Measurements from ENCODE around the gene CYFIP2.

The CYFIP2 gene

DNA sequence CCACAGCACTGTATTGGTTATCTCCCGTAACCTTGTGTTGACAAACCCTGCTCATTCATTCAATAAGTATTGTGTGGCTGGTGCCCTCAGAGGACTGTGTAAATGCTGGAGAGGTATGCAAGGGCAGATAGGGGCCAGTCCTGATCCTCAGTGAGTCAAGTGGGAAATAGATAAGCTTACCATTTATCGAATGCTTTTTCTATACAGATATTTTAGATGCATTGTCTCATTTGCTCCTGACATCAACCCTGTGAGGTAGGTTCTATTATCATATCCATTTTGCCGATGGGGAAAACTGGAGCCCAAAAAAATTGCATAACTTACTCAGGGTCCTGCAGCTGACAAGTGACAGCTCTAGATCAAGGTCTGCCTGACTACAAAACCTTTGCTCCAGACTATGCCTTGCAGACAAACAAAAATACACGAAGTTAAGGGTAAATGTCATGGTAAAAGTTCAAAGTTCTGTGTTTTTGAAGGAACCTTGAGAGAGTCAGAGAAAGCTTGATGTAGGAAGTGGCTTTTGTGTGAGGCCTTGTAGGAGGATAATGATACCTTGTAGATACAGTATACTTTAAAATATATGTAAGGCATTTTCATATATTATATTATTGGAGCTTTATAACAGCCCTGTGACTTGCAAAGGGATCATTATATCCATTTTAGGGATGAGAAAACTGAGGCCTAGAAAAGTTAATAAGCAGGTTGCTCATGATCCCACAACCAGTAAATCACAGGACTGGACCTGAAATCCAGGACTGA, 22.7 kb downstream of the CYFIP2 start:
- DNase-seq: no peak

DNA sequence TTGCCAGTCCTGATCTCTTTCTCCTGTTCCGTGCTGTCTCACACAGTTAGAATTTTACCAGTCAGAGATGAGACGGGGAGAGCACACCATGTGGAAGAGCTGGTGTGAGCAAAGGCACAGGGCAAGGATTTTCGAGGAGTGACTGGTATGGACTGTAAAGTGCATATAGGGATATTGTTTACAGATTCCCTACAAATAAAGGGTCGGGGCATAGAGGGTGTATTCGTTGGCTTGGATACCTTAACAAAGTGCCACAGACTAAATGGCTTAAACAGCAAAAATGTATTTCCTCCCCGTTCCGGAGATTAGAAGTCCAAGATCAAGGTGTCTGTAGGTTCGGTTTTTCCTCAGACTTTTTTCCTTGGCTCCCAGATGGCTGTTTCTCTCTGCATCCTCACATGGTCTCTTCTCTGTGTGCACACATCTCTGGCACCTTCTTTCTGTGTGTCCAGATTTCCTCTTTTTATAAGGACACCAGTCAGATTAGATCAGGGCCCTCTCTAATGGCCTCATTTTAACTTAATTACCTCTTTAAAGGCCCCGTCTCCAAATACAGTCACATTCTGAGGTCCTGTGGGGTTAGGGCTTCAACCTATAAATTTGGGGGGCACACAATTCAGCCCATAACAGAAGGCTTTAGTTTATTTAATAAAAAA, 23.4 kb downstream of the CYFIP2 start:
- DNase-seq: no peak

DNA sequence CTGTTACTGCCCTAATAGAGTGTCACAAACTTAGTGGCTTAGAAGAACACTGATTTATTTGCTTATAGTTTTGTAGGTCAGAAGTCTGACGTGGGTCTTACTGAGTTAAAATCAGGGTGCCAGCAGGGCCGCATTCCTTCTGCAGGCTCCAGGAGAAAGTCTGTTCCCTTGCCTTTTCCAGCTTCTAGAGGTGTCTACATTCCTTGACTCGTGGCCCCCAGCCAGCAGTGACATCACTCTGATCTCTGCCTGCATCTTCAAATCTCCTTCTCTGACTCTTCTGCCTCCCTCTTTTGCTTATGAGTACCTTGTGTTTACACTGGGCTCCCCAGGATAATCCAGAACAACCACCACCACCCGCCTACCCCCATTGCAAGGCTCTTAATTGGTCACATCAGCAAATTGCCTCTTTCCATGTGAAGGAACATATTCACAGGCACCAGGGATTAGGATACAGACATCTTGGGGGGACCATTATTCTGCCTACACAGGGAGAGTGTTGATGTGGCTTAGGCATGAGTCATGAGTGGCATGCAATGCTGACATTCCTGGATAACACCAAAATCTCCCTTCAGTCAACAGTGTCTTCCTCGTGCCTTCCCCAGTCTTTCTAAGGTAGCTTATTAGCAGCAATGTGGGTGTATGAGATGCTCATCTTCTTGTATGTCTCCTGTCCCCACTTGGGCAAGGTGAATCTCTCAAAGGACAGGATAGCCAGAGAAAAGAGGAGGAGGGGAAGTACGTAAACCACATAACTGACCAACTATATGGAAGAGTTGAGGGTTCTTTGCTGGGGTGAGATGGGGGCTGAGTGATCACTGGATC, 24.4 kb downstream of the CYFIP2 start:
- peak; percentile 87 for DNase-seq

GRCh38 chr5:157290981-157291711, 25.2 kb downstream of the CYFIP2 start:
- no peak for DNase-seq

GRCh38 chr5:157292599-157292998, 26.7 kb downstream of the CYFIP2 start:
- DNase-seq: peak; percentile 48

DNA sequence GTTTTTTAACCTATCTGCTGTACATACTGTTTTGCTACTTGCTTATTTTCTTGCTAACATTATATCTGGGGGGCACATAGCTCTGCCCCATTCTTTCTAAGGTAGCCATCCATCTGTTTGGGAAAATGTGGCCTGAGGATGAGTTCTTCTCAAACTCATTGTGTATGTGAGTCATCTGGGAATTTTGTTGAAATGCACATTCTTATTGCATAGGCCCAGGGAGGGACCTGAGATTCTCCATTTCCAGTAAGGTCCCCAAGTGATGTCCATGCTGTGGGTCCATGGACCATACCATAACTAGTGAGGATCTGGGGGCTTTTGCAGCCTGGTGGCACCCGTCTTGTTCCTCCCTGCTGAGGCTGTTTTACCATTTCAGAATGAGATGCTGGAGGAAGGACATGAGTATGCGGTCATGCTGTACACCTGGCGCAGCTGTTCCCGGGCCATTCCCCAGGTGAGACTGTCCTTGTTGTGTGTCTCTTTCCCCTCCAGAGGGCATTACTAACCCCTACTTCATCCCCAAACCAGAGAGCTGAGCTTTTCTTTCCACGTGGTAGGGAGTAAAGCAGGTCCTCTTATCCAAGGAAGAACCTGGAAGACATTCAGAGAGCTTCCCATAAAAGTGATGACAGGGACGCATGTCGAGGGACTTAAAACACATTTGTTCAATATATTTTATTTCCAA, 28.6 kb downstream of the CYFIP2 start:
- DNase-seq: no peak

DNA sequence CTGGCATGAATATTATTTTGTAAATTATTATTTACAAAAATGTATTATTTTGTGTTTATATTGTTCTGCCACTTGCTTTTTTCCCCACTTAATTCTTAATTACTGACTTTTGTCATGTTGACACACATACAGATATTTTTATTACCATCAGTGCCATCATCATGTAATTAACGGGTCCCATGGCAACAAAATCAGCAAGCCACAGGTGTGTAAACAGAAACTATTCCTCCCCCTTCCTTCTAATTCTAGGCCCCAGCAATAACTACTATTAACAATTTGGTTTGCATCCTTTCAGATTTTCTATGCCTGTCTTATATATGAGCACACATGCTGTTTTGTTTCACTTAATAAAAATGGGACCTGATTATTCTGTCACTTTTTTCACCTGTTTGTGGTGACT, 29.3 kb downstream of the CYFIP2 start:
- no peak for DNase-seq

DNA sequence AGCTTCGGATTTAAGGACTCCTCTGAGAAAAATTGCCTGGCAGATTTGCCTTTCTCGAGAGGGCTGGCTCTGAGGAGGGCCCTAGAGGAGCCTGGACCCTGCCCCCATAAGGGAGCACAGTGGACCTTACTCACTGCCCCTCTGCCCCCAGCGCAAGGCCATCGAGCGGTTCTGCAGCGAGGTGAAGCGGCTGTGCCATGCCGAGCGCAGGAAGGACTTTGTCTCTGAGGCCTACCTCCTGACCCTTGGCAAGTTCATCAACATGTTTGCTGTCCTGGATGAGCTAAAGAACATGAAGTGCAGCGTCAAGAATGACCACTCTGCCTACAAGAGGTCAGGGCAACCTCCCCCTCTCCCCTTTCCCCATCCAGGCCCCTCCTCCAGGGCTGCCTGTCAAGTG, 34.6 kb downstream of the CYFIP2 start:
- DNase-seq: no peak

GRCh38 chr5:157301066-157301465, 35.1 kb downstream of the CYFIP2 start:
- no peak for DNase-seq

- DNase-seq: no peak
Measured at GRCh38 chr5:157303023-157303422, 37.1 kb downstream of the CYFIP2 start.

GRCh38 chr5:157303667-157304327, 37.9 kb downstream of the CYFIP2 start:
- no peak for DNase-seq

GRCh38 chr5:157306081-157306480, 40.2 kb downstream of the CYFIP2 start:
- DNase-seq: peak; percentile 33

DNA sequence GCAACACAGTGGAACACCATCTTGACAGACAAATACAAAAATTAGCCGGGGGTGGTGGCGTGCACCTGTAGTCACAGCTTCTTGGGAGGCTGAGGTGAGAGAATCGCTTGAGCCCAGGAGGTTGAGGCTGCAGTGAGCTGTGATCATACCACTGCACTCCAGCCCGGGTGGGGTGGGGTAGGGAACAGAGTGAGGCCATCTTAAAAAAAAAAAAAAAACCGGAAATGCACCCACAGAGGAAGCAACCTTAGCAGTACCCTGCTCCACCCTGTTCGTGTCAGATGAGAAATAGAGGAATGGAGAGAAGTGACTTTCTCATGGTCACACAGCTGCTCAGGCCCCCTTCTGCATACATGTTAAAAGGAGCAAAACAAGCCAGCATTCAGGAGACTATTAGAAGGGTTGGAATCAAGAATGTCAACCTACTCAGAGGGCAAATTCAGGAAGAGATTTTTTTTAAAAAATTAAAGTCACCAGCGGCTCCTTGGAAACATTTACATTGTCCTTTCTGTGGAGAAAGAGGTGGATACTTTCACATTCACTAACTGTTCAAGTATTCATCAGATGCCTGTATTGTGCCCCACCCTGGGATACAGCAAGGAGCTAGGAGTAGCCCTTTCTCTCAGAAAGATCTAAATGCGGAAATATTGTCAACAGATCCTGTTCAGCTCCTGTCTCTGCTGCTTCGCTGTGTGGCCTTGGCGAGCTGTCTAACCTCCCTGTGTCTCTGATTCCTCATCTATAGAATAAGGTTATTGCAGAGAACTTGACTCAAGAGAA, 41.0 kb downstream of the CYFIP2 start:
- no peak for DNase-seq

DNA sequence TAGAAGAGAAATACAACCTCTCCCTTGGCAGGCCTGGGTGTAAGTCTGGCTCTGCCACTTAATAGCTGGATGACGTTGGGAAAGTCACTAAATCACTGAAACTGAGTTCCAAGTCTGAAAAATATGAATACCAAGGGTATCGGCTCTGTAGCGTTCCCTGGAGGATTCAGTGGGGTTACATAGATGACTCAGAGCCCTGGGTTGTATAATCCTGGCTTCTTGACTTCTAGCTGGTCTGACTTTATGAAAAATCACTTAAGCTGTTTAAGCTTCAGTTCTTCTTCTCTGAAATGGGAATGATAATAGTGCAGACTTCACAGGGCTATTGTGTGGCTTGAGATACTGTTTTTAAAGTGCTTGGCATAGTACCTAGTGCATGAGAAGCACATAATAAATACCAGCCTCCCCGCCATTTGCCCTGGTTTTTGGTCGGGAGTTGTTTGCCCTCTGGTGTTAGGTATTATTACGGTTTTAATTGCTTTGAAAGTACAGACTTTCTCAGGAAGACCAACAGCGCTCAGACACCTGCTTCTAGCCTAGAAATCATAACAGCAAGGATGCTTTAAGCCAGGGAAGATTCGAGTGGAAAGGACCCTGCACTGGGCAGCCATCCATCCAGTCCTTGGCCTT, 43.0 kb downstream of the CYFIP2 start:
- peak; percentile 42 for DNase-seq

DNA sequence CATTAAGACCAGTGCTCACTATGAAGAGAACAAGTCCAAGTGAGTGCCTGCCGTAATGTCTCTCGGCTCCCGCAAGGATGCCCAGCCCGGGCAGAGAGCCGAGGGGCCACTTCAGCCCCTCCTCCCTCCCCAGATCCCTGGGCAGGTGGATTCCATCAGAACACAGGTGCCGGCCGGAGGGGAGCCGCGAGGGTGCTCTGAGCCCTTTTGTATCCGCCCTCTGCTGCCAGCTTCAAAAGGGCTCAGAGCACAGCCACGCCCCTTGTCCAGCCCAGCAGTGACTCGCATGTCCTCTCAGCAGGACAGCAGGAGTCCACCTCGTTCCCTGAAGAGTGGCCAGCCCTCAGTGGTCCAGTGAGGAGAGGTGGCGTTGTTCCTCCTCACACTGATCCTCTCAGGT, 43.9 kb downstream of the CYFIP2 start:
- DNase-seq: no peak

GRCh38 chr5:157311595-157311994, 45.7 kb downstream of the CYFIP2 start:
- DNase-seq: no peak

- DNase-seq: peak; percentile 67
Measured at GRCh38 chr5:157312492-157312891, 46.6 kb downstream of the CYFIP2 start.

GRCh38 chr5:157322581-157322980, 56.7 kb downstream of the CYFIP2 start:
- DNase-seq: no peak

DNA sequence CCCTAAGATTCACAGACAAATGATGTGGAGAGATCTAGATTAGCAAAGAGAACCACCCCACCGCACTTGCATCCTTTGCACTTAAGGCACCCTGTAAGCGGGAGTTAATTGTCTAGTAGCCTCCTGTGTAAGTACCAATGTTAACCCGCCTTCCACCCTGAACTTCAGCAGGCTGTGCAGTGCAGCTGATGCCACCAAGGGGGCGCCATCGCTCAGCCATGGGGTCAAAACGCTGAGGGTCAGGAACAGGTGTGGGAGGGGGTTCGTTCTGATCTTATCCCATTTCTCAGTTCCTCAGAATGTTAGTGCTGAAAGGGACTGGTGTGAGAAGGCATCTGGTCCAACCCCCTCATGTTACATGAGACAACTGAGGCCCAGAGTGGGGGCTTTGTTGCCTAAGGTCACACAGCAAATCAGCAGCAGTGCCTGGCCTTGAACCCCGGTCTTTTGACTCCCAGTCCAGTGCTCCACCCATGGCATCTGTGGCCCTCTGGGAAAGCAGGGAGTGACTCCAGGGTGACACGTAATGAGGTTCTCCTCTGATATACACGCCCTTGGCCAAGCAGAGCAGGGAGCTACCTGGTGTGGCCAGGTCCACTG, 57.3 kb downstream of the CYFIP2 start:
- no peak for DNase-seq

- no peak for DNase-seq
Measured at GRCh38 chr5:157324237-157324636, 58.3 kb downstream of the CYFIP2 start.
